GM12878 (cell line): Measurements from ENCODE around the gene POLR2I. TPM values are rescaled to one million over a fixed set of nuclear protein-coding genes. Genes with fewer than 3 reads are reported as not detected.

ENCODE experiments used
- ATAC-seq: fragments of 200-7000 bp; cut with Tn5 transposase; 3 replicates; pipeline ENCODE4 v1.9.1; 2020; ENCODE audit warnings: mild to moderate bottlenecking, moderate library complexity
- BruUV-seq: library from RNA; stranded (reverse); fragments of 400-500 nt; replicated peaks from 2 replicates; lab custom pipeline; 2021; lab: Mats Ljungman, UMichigan
- CTCF ChIA-PET: fragments of 300-600 bp; sonication (Branson Sonifier 250); formaldehyde crosslinking; extraction: SDS; loops from one replicate; lab custom pipeline; 2021; ENCODE audit warnings: inconsistent platforms; lab: Yijun Ruan, JAX
- POLR2A ChIA-PET: fragments of 350-600 bp; formaldehyde crosslinking; extraction: SDS; loops from one replicate; lab custom pipeline; 2021; ENCODE audit warnings: inconsistent platforms; lab: Charles Lee
- RAD21 ChIA-PET: fragments of 300-600 bp; sonication (Branson Sonifier 250); formaldehyde crosslinking; loops from one replicate; lab custom pipeline; 2023; ENCODE audit warnings: antibody characterized with exemption; ENCODE audit not compliant: unreplicated experiment; lab: Charles Lee
- SMC1A ChIA-PET: fragments of 300-600 bp; sonication (Branson Sonifier 250); formaldehyde crosslinking; loops from one replicate; lab custom pipeline; 2023; ENCODE audit not compliant: unreplicated experiment, uncharacterized antibody; lab: Charles Lee
- DNase-seq: peaks from one replicate; pipeline ENCODE4 v3.0.0-alpha.2; 2011; ENCODE audit warnings: low read depth, low spot score
- FAIRE-seq: peaks from 3 replicates; lab custom pipeline; 2011; peaks lifted over from hg19 to GRCh38; lab: Jason Lieb, UNC
- H2AFZ ChIP-seq: 2 replicates; pipeline ENCODE4 v1.6.0; 2011; ENCODE audit warnings: low read depth, low read length, control low read depth; ENCODE audit not compliant: control insufficient read depth
- H3K27ac ChIP-seq: 2 replicates; pipeline ENCODE4 v1.5.1; 2011; ENCODE audit warnings: control low read depth; ENCODE audit not compliant: control insufficient read depth, insufficient read depth
- H3K27me3 ChIP-seq, 2 experiments: replicated peaks in 1 of 2; 2 replicates each; pipeline versions ENCODE4 v1.6.0 to v1.6.1; 2011; ENCODE audit warnings: low read length in 1 of 2; ENCODE audit not compliant: control insufficient read depth in 2 of 2, insufficient read depth in 2 of 2
- H3K36me3 ChIP-seq, 2 experiments: 2 replicates each; pipeline ENCODE4 v1.5.1; 2011; ENCODE audit warnings: low read length in 1 of 2; ENCODE audit not compliant: control insufficient read depth in 2 of 2, insufficient read depth in 2 of 2
- H3K4me1 ChIP-seq: 2 replicates; pipeline ENCODE4 v1.6.1; 2011; ENCODE audit warnings: mild to moderate bottlenecking, low read length, moderate library complexity, mixed read lengths; ENCODE audit not compliant: control insufficient read depth, insufficient read depth
- H3K4me2 ChIP-seq: 2 replicates; pipeline ENCODE4 v1.6.0; 2011; ENCODE audit warnings: control low read depth; ENCODE audit not compliant: control insufficient read depth, insufficient read depth
- H3K4me3 ChIP-seq: fragments of 200-600 bp; sonication (generic); 2 replicates; pipeline ENCODE4 v1.5.1; 2016
- H3K79me2 ChIP-seq: 2 replicates; pipeline ENCODE4 v1.6.0; 2011; ENCODE audit warnings: low read length; ENCODE audit not compliant: control insufficient read depth, insufficient read depth
- H3K9ac ChIP-seq: 2 replicates; pipeline ENCODE4 v1.8.0; 2011; ENCODE audit warnings: low read length, control low read depth, mixed read lengths; ENCODE audit not compliant: control insufficient read depth, insufficient read depth
- H3K9me3 ChIP-seq: replicated peaks from 3 replicates; pipeline ENCODE4 v1.5.1; 2011; ENCODE audit warnings: mild to moderate bottlenecking, low read length; ENCODE audit not compliant: control insufficient read depth, insufficient read depth
- H4K20me1 ChIP-seq: 2 replicates; pipeline ENCODE4 v1.6.0; 2011; ENCODE audit not compliant: control insufficient read depth, insufficient read depth
- ATF7 ChIP-seq: fragments of 450-650 bp; IDR thresholded peaks from 2 replicates; pipeline ENCODE4 v1.6.1; 2016; ENCODE audit warnings: low read depth, mild to moderate bottlenecking
- CBX3 ChIP-seq: fragments of 200-600 bp; sonication (generic); IDR thresholded peaks from 2 replicates; pipeline ENCODE4 v1.6.1; 2016; ENCODE audit warnings: low read depth, borderline replicate concordance
- CBX5 ChIP-seq: sonication (generic); IDR thresholded peaks from 2 replicates; pipeline ENCODE4 v1.6.1; 2016; ENCODE audit warnings: low read depth, moderate library complexity, mild to moderate bottlenecking, inconsistent platforms
- CEBPZ ChIP-seq: fragments of 150-350 bp; IDR thresholded peaks from 2 replicates; pipeline ENCODE4 v1.6.1; 2016; ENCODE audit warnings: low read depth, low read length
- IRF3 ChIP-seq: fragments of 450-650 bp; IDR thresholded peaks from 2 replicates; pipeline ENCODE4 v1.6.1; 2014; ENCODE audit warnings: mild to moderate bottlenecking
- NFXL1 ChIP-seq: fragments of 450-650 bp; IDR thresholded peaks from 2 replicates; pipeline ENCODE4 v1.6.1; 2017; ENCODE audit warnings: antibody characterized with exemption, mild to moderate bottlenecking, borderline replicate concordance
- RELA ChIP-seq: fragments of 450-650 bp; IDR thresholded peaks from 2 replicates; pipeline ENCODE4 v1.8.0; 2014; ENCODE audit warnings: borderline replicate concordance; ENCODE audit not compliant: partially characterized antibody
- YY1 ChIP-seq: IDR thresholded peaks from 2 replicates; pipeline ENCODE4 v1.6.1; 2011; ENCODE audit warnings: low read depth, mild to moderate bottlenecking, low read length
- ZBTB33 ChIP-seq: fragments of 450-650 bp; IDR thresholded peaks from 2 replicates; pipeline ENCODE4 v1.6.1; 2017; ENCODE audit warnings: mild to moderate bottlenecking
- ZNF592 ChIP-seq: fragments of 450-650 bp; IDR thresholded peaks from 2 replicates; pipeline ENCODE4 v1.6.1; 2017; ENCODE audit warnings: mild to moderate bottlenecking, moderate library complexity
- WGBS: methylation state at CpG from one replicate; pipeline ENCODE4 v1.1.6; 2016; ENCODE audit warnings: low lambda C conversion rate; ENCODE audit not compliant: insufficient replicate concordance, insufficient coverage; ENCODE audit errors: missing lambda C conversion rate; 5-methylcytosine and 5-hydroxymethylcytosine counted together
- in situ Hi-C: fragments of 300-500 bp; cut with MboI; formaldehyde crosslinking; loops from 9 replicates; pipeline ENCODE4 v1.14.3; 2018; ENCODE audit warnings: mixed read lengths
- intact Hi-C: fragments of 100-400 bp; cut with micrococcal nuclease; formaldehyde crosslinking; loops from one replicate; pipeline ENCODE4 v1.14.2; 2022; ENCODE audit not compliant: unreplicated experiment
- polyA plus RNA-seq, 11 experiments: library from polyadenylated mRNA; depleted of rRNA in 4 of 11; unstranded in 6 of 11; stranded (reverse) in 5 of 11; fragments of >200 nt; fragmentation: Nextera tagmentation in 4 of 11; fragmentation: Illumina TruSeq in 1 of 11; extraction: Ambion mirVana in 4 of 11; extraction: Trizol in 1 of 11; gene quantifications; 1 replicate in 1 of 11; 2 replicates in 10 of 11; pipeline versions ENCODE4 v1.2.1 to v1.2.3, GENCODE V29; 2011 to 2016; ENCODE audit warnings: inconsistent platforms in 2 of 11, missing spikeins in 2 of 11, low read depth in 1 of 11
- total RNA-seq, 4 experiments: library from RNA; depleted of rRNA in 3 of 4; stranded (reverse); fragments of >200 nt in 3 of 4; fragmentation: Illumina TruSeq in 1 of 4; extraction: Trizol in 1 of 4; gene quantifications; 2 replicates each; pipeline versions ENCODE4 v1.2.1 to v1.2.3, GENCODE V29; 2013 to 2021

The POLR2I gene
- total and polyA plus RNA-seq, 10 of the 15 experiments (the other 5 are each of a cell fraction or from before 2014, with no cell fraction given): 30.9 to 272 (median 202) TPM

- FAIRE-seq: peak; percentile 31
- in situ Hi-C loops: loop anchor here (10.0 kb wide), 1 partner anchor 1455 kb away; the partner anchor contains the start of genes ZNF540 and ZNF571
- 0 out of 2 replicates have a peak, but pooled peaks have one; percentile 21 for TF ChIP-seq ATF7
- peak; percentile 53 for TF ChIP-seq YY1
- TF ChIP-seq ZNF592: no peak
- no peak for TF ChIP-seq CBX5
- TF ChIP-seq ZBTB33: no peak
- no peak for TF ChIP-seq NFXL1
- peak; percentile 66 for TF ChIP-seq RELA
- no peak for TF ChIP-seq CEBPZ
- TF ChIP-seq IRF3: no peak; the same call in 1 of the 2 replicates
- no peak for TF ChIP-seq CBX3
Observed at GRCh38 chr19:36139473-36140303, 25.0 kb upstream of the POLR2I start, which contains the start of gene CAPNS1. Gene CAPNS1 (plus strand): TSS chr19:36140066. CDS start chr19:36141012, 946 bp downstream.

More at GRCh38 chr19:36139473-36140303, 25.0 kb upstream of the POLR2I start, which contains the start of gene CAPNS1:
- H3K79me2 ChIP-seq: peaks cover 16% of the 10 kb centered on the region
- POLR2A ChIA-PET: interaction anchor here (0.5 to 2.0 kb wide), 6 partner anchors 12 to 1142 kb away, joined by 3 to 12 read pairs (median 3); partner anchors contain the start of genes POLR2I and TBCB
- WGBS: 2% methylated on average over 75 of the region's 75 CpGs
- ATAC-seq (peak; percentile 88), DNase-seq (peak; percentile 88)
- peak within 1 kb of the TSS; percentile 70 for H2AFZ ChIP-seq
- peak within 1 kb of the TSS; percentile 83 for H3K4me2 ChIP-seq
- intact Hi-C loops: no loop called here
- peaks cover 6% of the 10 kb centered on the region for H4K20me1 ChIP-seq
- SMC1A ChIA-PET: interaction anchor here (2.0 kb wide), 1 partner anchor 12 kb away, joined by 5 read pairs; no protein-coding TSS in a partner anchor
- no peaks in the 10 kb centered on the region for H3K27me3 ChIP-seq
- CTCF ChIA-PET: interaction anchor here (0.6 to 6.3 kb wide), 3 partner anchors 12 to 78 kb away, joined by 3 to 37 read pairs (median 3); no protein-coding TSS in a partner anchor
- peaks cover 10% of the 10 kb centered on the region; the same call in 1 of the 2 replicates for H3K4me1 ChIP-seq
- RAD21 ChIA-PET: interaction anchor here (2.0 kb wide), 1 partner anchor 12 kb away, joined by 9 read pairs; no protein-coding TSS in a partner anchor
- BruUV-seq: TSS peak; percentile 90
- peak within 1 kb of the TSS; percentile 98 for H3K27ac ChIP-seq
- H3K9me3 ChIP-seq: no peaks in the 10 kb centered on the region
- peaks cover 4% of the 10 kb centered on the region in 2 experiments; a peak in 3 of 4 replicates for H3K36me3 ChIP-seq
- peak within 1 kb of the TSS; percentile 97 for H3K9ac ChIP-seq
- peak within 1 kb of the TSS; percentile 96 for H3K4me3 ChIP-seq
